OCI-LY7 (cell line): ENCODE results near the gene C11orf24. TPM values are rescaled to one million over a fixed set of nuclear protein-coding genes. Genes with fewer than 3 reads are reported as not detected.
A peak's percentile ranks its signal among the peaks of the same experiment; 100 is the strongest.

Experiments
- BruUV-seq: library from RNA; stranded (reverse); fragments of 400-500 nt; replicated peaks from 2 replicates; lab custom pipeline; 2021; lab: Mats Ljungman, UMichigan
- CTCF ChIA-PET: fragments of 300-600 bp; sonication (Branson Sonifier 250); formaldehyde crosslinking; loops from one replicate; lab custom pipeline; 2022; ENCODE audit warnings: antibody characterized with exemption; ENCODE audit not compliant: unreplicated experiment; lab: Charles Lee
- POLR2A ChIA-PET: fragments of 300-600 bp; sonication (Branson Sonifier 250); formaldehyde crosslinking; loops from one replicate; lab custom pipeline; 2022; ENCODE audit warnings: antibody characterized with exemption; lab: Charles Lee
- DNase-seq: peaks from one replicate; pipeline ENCODE4 v3.0.0-alpha.2; 2015; ENCODE audit warnings: low spot score
- H2AFZ ChIP-seq: fragments of 200-600 bp; sonication (generic), shearing (Covaris generic); 2 replicates; pipeline ENCODE4 v1.6.1; 2014; ENCODE audit warnings: mild to moderate bottlenecking, antibody characterized with exemption, low read length, moderate library complexity
- H3K27ac ChIP-seq: fragments of 200-600 bp; sonication (generic); 2 replicates; pipeline ENCODE4 v1.5.1; 2014; ENCODE audit warnings: mixed run types, low read depth, mild to moderate bottlenecking, moderate library complexity, low read length, inconsistent platforms; ENCODE audit not compliant: poor library complexity, severe bottlenecking
- H3K36me3 ChIP-seq: fragments of 200-600 bp; sonication (generic); 2 replicates; pipeline ENCODE4 v1.6.1; 2014; ENCODE audit warnings: mild to moderate bottlenecking, antibody characterized with exemption, low read length, moderate library complexity, mixed read lengths; ENCODE audit not compliant: insufficient read depth
- H3K4me1 ChIP-seq: fragments of 200-600 bp; sonication (generic); 2 replicates; pipeline ENCODE4 v1.5.1; 2014; ENCODE audit warnings: mild to moderate bottlenecking, low read length; ENCODE audit not compliant: insufficient read depth, poor library complexity, severe bottlenecking
- H3K4me2 ChIP-seq: fragments of 200-600 bp; sonication (generic); 2 replicates; pipeline ENCODE4 v1.6.1; 2014; ENCODE audit warnings: mild to moderate bottlenecking, low read length
- H3K4me3 ChIP-seq: fragments of 200-600 bp; sonication (generic); 2 replicates; pipeline ENCODE4 v1.5.1; 2014; ENCODE audit warnings: mild to moderate bottlenecking, low read depth, low read length; ENCODE audit not compliant: poor library complexity, severe bottlenecking
- H3K79me2 ChIP-seq: fragments of 200-600 bp; sonication (generic); 2 replicates; pipeline ENCODE4 v1.6.1; 2016; ENCODE audit warnings: low read depth, mild to moderate bottlenecking, low read length, moderate library complexity, mixed read lengths; ENCODE audit not compliant: insufficient read depth
- H3K9me2 ChIP-seq: fragments of 200-600 bp; sonication (generic); 2 replicates; pipeline ENCODE4 v1.6.1; 2016; ENCODE audit warnings: mild to moderate bottlenecking, low read length, mixed read lengths; ENCODE audit not compliant: insufficient read depth
- H3K9me3 ChIP-seq: fragments of 200-600 bp; sonication (generic); 2 replicates; pipeline ENCODE4 v1.6.1; 2014; ENCODE audit warnings: mild to moderate bottlenecking, mixed run types, low read length, mixed read lengths
- H4K20me1 ChIP-seq: fragments of 200-600 bp; sonication (generic); 2 replicates; pipeline ENCODE4 v1.6.1; 2014; ENCODE audit warnings: mild to moderate bottlenecking, antibody characterized with exemption, low read length, moderate library complexity, mixed read lengths; ENCODE audit not compliant: insufficient read depth
- EZH2phosphoT487 ChIP-seq: fragments of 200-600 bp; sonication (generic); IDR thresholded peaks from 2 replicates; pipeline ENCODE4 v1.6.1; 2018; ENCODE audit warnings: low read depth, borderline replicate concordance, mild to moderate bottlenecking, mixed run types, antibody characterized with exemption, low read length, moderate library complexity, mixed read lengths
- intact Hi-C: fragments of 100-400 bp; cut with micrococcal nuclease; formaldehyde crosslinking; loops from one replicate; pipeline ENCODE4 v1.10.0; 2022; ENCODE audit not compliant: unreplicated experiment
- total RNA-seq, 2 experiments: library from RNA; depleted of rRNA in 1 of 2; stranded (reverse); fragments of >200 nt in 1 of 2; shearing (Covaris generic) in 1 of 2; gene quantifications; 2 replicates each; pipeline ENCODE4 v1.2.3, GENCODE V29; 2014 to 2022
- TF ChIP-seq, protein P1 (sequence below): fragments of 200-600 bp; sonication (generic); conservative IDR thresholded peaks from 2 replicates; pipeline ENCODE4 v1.5.1; 2014; ENCODE audit warnings: mild to moderate bottlenecking, antibody characterized with exemption, low read length, moderate library complexity, mixed read lengths

C11orf24 gene
- total RNA-seq, 2 experiments from 2014 or later = 81.1 to 94.1 TPM

- Histone ChIP-seq H3K4me2 (no peak overlapping the region), H3K36me3 (no peaks in the 10 kb centered on the region), H2AFZ (no peak overlapping the region), H3K4me1 (no peaks in the 10 kb centered on the region), H3K9me3 (no peaks in the 10 kb centered on the region), H3K79me2 (no peaks in the 10 kb centered on the region), H3K4me3 (no peak overlapping the region), H3K27ac (no peak overlapping the region), H3K9me2 (no peaks in the 10 kb centered on the region), H4K20me1 (no peaks in the 10 kb centered on the region)
- CTCF ChIA-PET = no interaction called here
- POLR2A ChIA-PET = no interaction called here
- TF ChIP-seq, protein P1, sequence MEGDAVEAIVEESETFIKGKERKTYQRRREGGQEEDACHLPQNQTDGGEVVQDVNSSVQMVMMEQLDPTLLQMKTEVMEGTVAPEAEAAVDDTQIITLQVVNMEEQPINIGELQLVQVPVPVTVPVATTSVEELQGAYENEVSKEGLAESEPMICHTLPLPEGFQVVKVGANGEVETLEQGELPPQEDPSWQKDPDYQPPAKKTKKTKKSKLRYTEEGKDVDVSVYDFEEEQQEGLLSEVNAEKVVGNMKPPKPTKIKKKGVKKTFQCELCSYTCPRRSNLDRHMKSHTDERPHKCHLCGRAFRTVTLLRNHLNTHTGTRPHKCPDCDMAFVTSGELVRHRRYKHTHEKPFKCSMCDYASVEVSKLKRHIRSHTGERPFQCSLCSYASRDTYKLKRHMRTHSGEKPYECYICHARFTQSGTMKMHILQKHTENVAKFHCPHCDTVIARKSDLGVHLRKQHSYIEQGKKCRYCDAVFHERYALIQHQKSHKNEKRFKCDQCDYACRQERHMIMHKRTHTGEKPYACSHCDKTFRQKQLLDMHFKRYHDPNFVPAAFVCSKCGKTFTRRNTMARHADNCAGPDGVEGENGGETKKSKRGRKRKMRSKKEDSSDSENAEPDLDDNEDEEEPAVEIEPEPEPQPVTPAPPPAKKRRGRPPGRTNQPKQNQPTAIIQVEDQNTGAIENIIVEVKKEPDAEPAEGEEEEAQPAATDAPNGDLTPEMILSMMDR = no peak
- no peak for TF ChIP-seq EZH2phosphoT487
- intact Hi-C loops = no loop called here
- no TSS peak for BruUV-seq
- DNase-seq = no peak
These were observed 41.9 kb upstream of the C11orf24 start for GRCh38 chr11:68313574-68314202.

DNA sequence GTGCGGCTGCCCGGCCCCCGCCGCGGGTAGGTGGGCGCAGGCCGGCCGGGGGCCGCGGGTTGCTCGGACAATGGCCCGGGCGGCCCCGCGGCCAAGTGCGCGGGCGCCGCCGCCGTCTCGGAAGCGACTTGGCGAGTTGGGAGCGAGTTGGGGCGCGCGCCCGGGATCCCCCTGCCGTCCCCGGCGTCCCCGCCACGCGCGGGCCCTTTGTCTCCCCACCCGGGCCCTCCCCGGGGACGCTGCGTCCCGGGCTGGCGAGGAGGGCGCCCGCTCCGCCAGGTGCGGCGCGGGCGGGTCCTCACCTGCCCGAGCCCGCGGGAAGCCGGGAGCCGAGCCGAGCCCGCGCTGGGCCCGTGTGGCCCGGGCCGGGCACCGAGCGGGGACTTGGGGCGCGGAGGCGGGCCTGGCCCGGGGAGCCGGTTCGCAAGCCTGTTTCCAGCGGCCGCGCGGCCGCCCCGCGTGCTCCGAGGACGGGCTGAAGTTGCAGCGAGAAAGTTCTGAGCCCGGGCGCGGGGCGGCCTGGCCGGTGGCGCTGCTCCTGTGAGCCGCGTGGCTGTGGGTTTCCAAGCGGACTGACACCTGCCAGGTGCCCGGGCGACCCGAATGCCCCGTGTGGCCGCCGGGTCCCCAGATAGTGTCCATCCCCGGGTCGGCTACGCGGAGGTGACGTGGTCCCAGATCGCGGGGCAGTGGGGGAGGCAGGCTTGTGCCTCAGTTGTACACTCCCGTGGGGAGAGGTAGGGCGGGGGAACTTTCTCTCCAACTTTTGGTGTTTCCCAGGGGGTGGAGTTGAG lies 41.2 kb upstream of the C11orf24 start:
- no peak for DNase-seq
- intact Hi-C loops = no loop called here
- CTCF ChIA-PET = no interaction called here
- 0 out of 2 replicates have a peak overlapping the region, but pooled peaks have one; percentile 20 for H3K4me2 ChIP-seq
- H3K27ac ChIP-seq = no peak overlapping the region
- H2AFZ ChIP-seq = no peak overlapping the region
- no TSS peak for BruUV-seq
- H3K9me2 ChIP-seq = no peaks in the 10 kb centered on the region
- no peak for TF ChIP-seq EZH2phosphoT487
- TF ChIP-seq, protein P1 = no peak
- H3K9me3 ChIP-seq = no peaks in the 10 kb centered on the region
- H3K4me3 ChIP-seq = peak overlapping the region; percentile 46
- no peaks in the 10 kb centered on the region for H4K20me1 ChIP-seq
- POLR2A ChIA-PET = no interaction called here
- no peaks in the 10 kb centered on the region for H3K36me3 ChIP-seq
- H3K4me1 ChIP-seq = no peaks in the 10 kb centered on the region
- H3K79me2 ChIP-seq = no peaks in the 10 kb centered on the region
